ENCODE measurements around the gene TBC1D4. TPM values are rescaled to one million over a fixed set of nuclear protein-coding genes. Genes with fewer than 3 reads are reported as not detected.

TBC1D4 gene
- total RNA-seq, 1 experiment from 2014 or later, result 5.5 TPM

DNA sequence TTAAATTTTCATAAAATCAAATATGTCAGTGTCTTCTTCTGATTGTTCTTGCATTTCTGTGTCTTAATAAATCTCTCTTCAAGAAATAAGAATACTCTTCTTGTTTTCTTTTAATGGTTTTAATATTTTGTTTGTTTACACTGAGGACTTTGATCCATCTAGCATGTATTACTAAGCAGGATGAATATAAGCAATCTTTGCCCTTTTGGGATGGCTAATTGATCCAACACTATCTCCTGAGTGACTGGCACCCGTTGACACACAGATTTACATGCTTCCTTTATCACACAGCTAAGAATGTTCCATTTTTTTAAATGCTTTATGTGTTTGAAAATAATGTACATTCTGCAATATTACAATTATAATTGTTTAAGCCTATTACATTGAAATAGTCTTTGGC, 134.5 kb downstream of the TBC1D4 start:
- no peaks in the 10 kb centered on the region for H3K36me3 ChIP-seq (ENCODE audit: control insufficient read depth, insufficient read depth, low read length)
- no peak for TF ChIP-seq POLR2AphosphoS5 (IDR thresholded peaks at IDR 0.05; ENCODE audit: low read depth, low read length)
- TF ChIP-seq SIN3A (IDR thresholded peaks at IDR 0.05; ENCODE audit: borderline replicate concordance, insufficient read depth, low read depth, low read length), result no peak
- TF ChIP-seq CTCF (IDR thresholded peaks at IDR 0.05), result no peak
- TF ChIP-seq REST (IDR thresholded peaks at IDR 0.05; ENCODE audit: insufficient read depth in 1 of 2, low read depth in 2 of 2, low read length in 1 of 2), result no peak
- TF ChIP-seq TCF7L2 (IDR thresholded peaks at IDR 0.05; ENCODE audit: low read depth, low read length), result no peak
- no peak for DNase-seq (ENCODE audit: low read depth, low spot score)
- no peak overlapping the region for H3K4me3 ChIP-seq (ENCODE audit: low read depth in 2 of 2, low read length in 2 of 2)
- BruUV-seq (replicated peaks), result no TSS peak
- intact Hi-C loops (cut with micrococcal nuclease; ENCODE audit: unreplicated experiment), result no loop called here
- POLR2A ChIA-PET, result no interaction called here
- CTCF ChIA-PET, result no interaction called here
- ATAC-seq, result no peak
- H3K9me3 ChIP-seq (ENCODE audit: control insufficient read depth, insufficient read depth, low read depth, low read length), result no peaks in the 10 kb centered on the region
- H3K27ac ChIP-seq (ENCODE audit: low read length), result no peak overlapping the region
- H3K4me1 ChIP-seq (ENCODE audit: control insufficient read depth, insufficient read depth, low read length), result no peaks in the 10 kb centered on the region
- no peaks in the 10 kb centered on the region for H3K27me3 ChIP-seq (ENCODE audit: control insufficient read depth, insufficient read depth, low read length)
- in situ Hi-C loops (cut with HindIII; ENCODE audit: low pct_unique_long_range_greater_than_20kb, low sequenced_read_pairs), result no loop called here

- H3K4me3 ChIP-seq (ENCODE audit: low read depth in 2 of 2, low read length in 2 of 2), result no peak overlapping the region
- BruUV-seq (replicated peaks), result no TSS peak
- no peaks in the 10 kb centered on the region for H3K9me3 ChIP-seq (ENCODE audit: control insufficient read depth, insufficient read depth, low read depth, low read length)
- ChIA-PET POLR2A (no interaction called here), CTCF (no interaction called here)
- in situ Hi-C loops (cut with HindIII; ENCODE audit: low pct_unique_long_range_greater_than_20kb, low sequenced_read_pairs) (no loop called here), intact Hi-C loops (cut with micrococcal nuclease; ENCODE audit: unreplicated experiment) (no loop called here)
- ATAC-seq, result no peak
- no peaks in the 10 kb centered on the region for H3K4me1 ChIP-seq (ENCODE audit: control insufficient read depth, insufficient read depth, low read length)
- TF ChIP-seq SIN3A (IDR thresholded peaks at IDR 0.05; ENCODE audit: borderline replicate concordance, insufficient read depth, low read depth, low read length), result no peak
- no peak for TF ChIP-seq CTCF (IDR thresholded peaks at IDR 0.05)
- no peak for TF ChIP-seq TCF7L2 (IDR thresholded peaks at IDR 0.05; ENCODE audit: low read depth, low read length)
- TF ChIP-seq POLR2AphosphoS5 (IDR thresholded peaks at IDR 0.05; ENCODE audit: low read depth, low read length), result no peak
- TF ChIP-seq REST (IDR thresholded peaks at IDR 0.05; ENCODE audit: insufficient read depth in 1 of 2, low read depth in 2 of 2, low read length in 1 of 2), result no peak
- H3K36me3 ChIP-seq (ENCODE audit: control insufficient read depth, insufficient read depth, low read length), result no peaks in the 10 kb centered on the region
- H3K27ac ChIP-seq (ENCODE audit: low read length), result no peak overlapping the region
- H3K27me3 ChIP-seq (ENCODE audit: control insufficient read depth, insufficient read depth, low read length), result no peaks in the 10 kb centered on the region
- no peak for DNase-seq (ENCODE audit: low read depth, low spot score)
These were observed 136.8 kb downstream of the TBC1D4 start for GRCh38 chr13:75345193-75345592.

Measured in Panc1 (cell line).